ENCODE data around the gene ALG6. TPM values are rescaled to one million over a fixed set of nuclear protein-coding genes. Genes with fewer than 3 reads are reported as not detected.

Gene ALG6
- total RNA-seq, 2 experiments from 2014 or later = 10.6 to 11.2 TPM

- Histone ChIP-seq H3K4me1 (ENCODE audit: insufficient read depth, low read length) (no peaks in the 10 kb centered on the region), H3K9me3 (ENCODE audit: control insufficient read depth in 1 of 2, insufficient read depth in 1 of 2, low read length in 2 of 2) (peaks cover 0 to 5% of the 10 kb centered on the region in 2 experiments), H3K27me3 (ENCODE audit: control insufficient read depth in 1 of 2, insufficient read depth in 2 of 2, low read length in 2 of 2) (no peaks in the 10 kb centered on the region), H3K36me3 (ENCODE audit: insufficient read depth, low read length) (peaks cover 21% of the 10 kb centered on the region), H3K27ac (ENCODE audit: low read depth in 1 of 2, low read length in 2 of 2) (no peak overlapping the region), H3K4me3 (ENCODE audit: low read length) (no peak overlapping the region)
- Mint-ChIP-seq H3K4me3 (no peak overlapping the region), H3K27ac (no peak overlapping the region), H3K27me3 (no peaks in the 10 kb centered on the region), H3K36me3 (ENCODE audit: low read depth) (peaks cover 49% of the 10 kb centered on the region), H3K4me1 (ENCODE audit: low read depth) (no peaks in the 10 kb centered on the region), H3K9me3 (peaks cover 2% of the 10 kb centered on the region)
- POLR2A ChIA-PET = no interaction called here
- ATAC-seq (ENCODE audit: poor library complexity) (no peak), DNase-seq (no peak)
- TF ChIP-seq, protein P1, sequence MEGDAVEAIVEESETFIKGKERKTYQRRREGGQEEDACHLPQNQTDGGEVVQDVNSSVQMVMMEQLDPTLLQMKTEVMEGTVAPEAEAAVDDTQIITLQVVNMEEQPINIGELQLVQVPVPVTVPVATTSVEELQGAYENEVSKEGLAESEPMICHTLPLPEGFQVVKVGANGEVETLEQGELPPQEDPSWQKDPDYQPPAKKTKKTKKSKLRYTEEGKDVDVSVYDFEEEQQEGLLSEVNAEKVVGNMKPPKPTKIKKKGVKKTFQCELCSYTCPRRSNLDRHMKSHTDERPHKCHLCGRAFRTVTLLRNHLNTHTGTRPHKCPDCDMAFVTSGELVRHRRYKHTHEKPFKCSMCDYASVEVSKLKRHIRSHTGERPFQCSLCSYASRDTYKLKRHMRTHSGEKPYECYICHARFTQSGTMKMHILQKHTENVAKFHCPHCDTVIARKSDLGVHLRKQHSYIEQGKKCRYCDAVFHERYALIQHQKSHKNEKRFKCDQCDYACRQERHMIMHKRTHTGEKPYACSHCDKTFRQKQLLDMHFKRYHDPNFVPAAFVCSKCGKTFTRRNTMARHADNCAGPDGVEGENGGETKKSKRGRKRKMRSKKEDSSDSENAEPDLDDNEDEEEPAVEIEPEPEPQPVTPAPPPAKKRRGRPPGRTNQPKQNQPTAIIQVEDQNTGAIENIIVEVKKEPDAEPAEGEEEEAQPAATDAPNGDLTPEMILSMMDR (IDR thresholded peaks at IDR 0.05) = no peak
- CTCF ChIA-PET = no interaction called here
- intact Hi-C loops (cut with DNase I, micrococcal nuclease) = no loop called here
Observed at GRCh38 chr1:63428815-63429214, 61.4 kb downstream of the ALG6 start.

DNA sequence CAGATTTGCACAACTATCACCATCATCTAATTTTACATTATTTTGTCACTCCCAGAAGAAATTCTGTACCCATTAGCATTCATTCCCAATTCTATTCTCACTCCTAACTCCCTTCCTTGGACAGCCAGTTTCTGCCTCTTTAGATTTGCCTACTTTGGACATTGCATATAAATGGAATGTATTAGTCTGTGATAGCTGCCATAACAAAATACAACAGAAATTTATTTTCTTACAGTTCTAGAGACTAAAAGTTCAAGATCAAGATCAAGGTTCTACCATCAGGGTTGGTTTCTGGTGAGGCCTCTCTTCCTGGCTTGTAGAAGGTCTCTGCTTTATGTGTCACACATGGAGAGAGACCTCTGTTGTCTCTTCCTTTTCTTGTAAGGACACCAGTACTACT is 61.9 kb downstream of the ALG6 start:
- Mint-ChIP-seq H3K36me3 (ENCODE audit: low read depth) (peaks cover 47% of the 10 kb centered on the region), H3K4me3 (no peak overlapping the region), H3K4me1 (ENCODE audit: low read depth) (no peaks in the 10 kb centered on the region), H3K9me3 (peaks cover 2% of the 10 kb centered on the region), H3K27me3 (no peaks in the 10 kb centered on the region), H3K27ac (no peak overlapping the region)
- intact Hi-C loops (cut with DNase I, micrococcal nuclease) = no loop called here
- CTCF ChIA-PET = no interaction called here
- POLR2A ChIA-PET = no interaction called here
- TF ChIP-seq, protein P1 (IDR thresholded peaks at IDR 0.05) = no peak
- DNase-seq (no peak), ATAC-seq (ENCODE audit: poor library complexity) (no peak)
- Histone ChIP-seq H3K4me3 (ENCODE audit: low read length) (no peak overlapping the region), H3K27ac (ENCODE audit: low read depth in 1 of 2, low read length in 2 of 2) (no peak overlapping the region), H3K27me3 (ENCODE audit: control insufficient read depth in 1 of 2, insufficient read depth in 2 of 2, low read length in 2 of 2) (no peaks in the 10 kb centered on the region), H3K4me1 (ENCODE audit: insufficient read depth, low read length) (no peaks in the 10 kb centered on the region), H3K36me3 (ENCODE audit: insufficient read depth, low read length) (peaks cover 21% of the 10 kb centered on the region), H3K9me3 (ENCODE audit: control insufficient read depth in 1 of 2, insufficient read depth in 1 of 2, low read length in 2 of 2) (peaks cover 0 to 5% of the 10 kb centered on the region in 2 experiments)

GRCh38 chr1:63435161-63435560 is 67.7 kb downstream of the ALG6 start:
- no peak overlapping the region for H3K27ac ChIP-seq (ENCODE audit: low read depth in 1 of 2, low read length in 2 of 2)
- H3K4me3 ChIP-seq (ENCODE audit: low read length) = no peak overlapping the region
- ATAC-seq (ENCODE audit: poor library complexity) (no peak), DNase-seq (no peak)
- no peaks in the 10 kb centered on the region for H3K27me3 Mint-ChIP-seq
- H3K36me3 Mint-ChIP-seq (ENCODE audit: low read depth) = peaks cover 28% of the 10 kb centered on the region
- H3K4me1 Mint-ChIP-seq (ENCODE audit: low read depth) = no peaks in the 10 kb centered on the region
- H3K9me3 Mint-ChIP-seq = no peaks in the 10 kb centered on the region
- no peaks in the 10 kb centered on the region for H3K9me3 ChIP-seq (ENCODE audit: control insufficient read depth in 1 of 2, insufficient read depth in 1 of 2, low read length in 2 of 2)
- intact Hi-C loops (cut with DNase I, micrococcal nuclease) = no loop called here
- POLR2A ChIA-PET = no interaction called here
- CTCF ChIA-PET = no interaction called here
- no peaks in the 10 kb centered on the region for H3K36me3 ChIP-seq (ENCODE audit: insufficient read depth, low read length)
- TF ChIP-seq, protein P1 (IDR thresholded peaks at IDR 0.05) = no peak
- no peak overlapping the region for H3K4me3 Mint-ChIP-seq
- H3K27me3 ChIP-seq (ENCODE audit: control insufficient read depth in 1 of 2, insufficient read depth in 2 of 2, low read length in 2 of 2) = no peaks in the 10 kb centered on the region
- H3K4me1 ChIP-seq (ENCODE audit: insufficient read depth, low read length) = no peaks in the 10 kb centered on the region
- H3K27ac Mint-ChIP-seq = no peak overlapping the region

All from CD4-positive, alpha-beta T cell (primary cell).